Gastrocnemius medialis (tissue), 4 donors: Measurements from ENCODE around the gene YIF1A.

Experiments used
- POLR2A ChIP-seq, 2 donors: fragments of 450-650 bp; IDR thresholded peaks; one replicate each; pipeline ENCODE4 v1.6.1; 2017; ENCODE audit warnings: antibody characterized with exemption in 2 of 2, mild to moderate bottlenecking in 2 of 2, moderate library complexity in 2 of 2
- TF ChIP-seq, protein P1 (sequence below), 5 experiments: fragments of 450-650 bp in 3 of 5; fragments of 200-600 bp in 2 of 5; sonication (generic) in 2 of 5; IDR thresholded peaks in 4 of 5; conservative IDR thresholded peaks in 1 of 5; 1 replicate in 4 of 5; 2 replicates in 1 of 5; pipeline ENCODE4 v1.5.1; 2016 to 2019; ENCODE audit warnings: antibody characterized with exemption in 5 of 5, mild to moderate bottlenecking in 3 of 5, moderate library complexity in 3 of 5

DNA sequence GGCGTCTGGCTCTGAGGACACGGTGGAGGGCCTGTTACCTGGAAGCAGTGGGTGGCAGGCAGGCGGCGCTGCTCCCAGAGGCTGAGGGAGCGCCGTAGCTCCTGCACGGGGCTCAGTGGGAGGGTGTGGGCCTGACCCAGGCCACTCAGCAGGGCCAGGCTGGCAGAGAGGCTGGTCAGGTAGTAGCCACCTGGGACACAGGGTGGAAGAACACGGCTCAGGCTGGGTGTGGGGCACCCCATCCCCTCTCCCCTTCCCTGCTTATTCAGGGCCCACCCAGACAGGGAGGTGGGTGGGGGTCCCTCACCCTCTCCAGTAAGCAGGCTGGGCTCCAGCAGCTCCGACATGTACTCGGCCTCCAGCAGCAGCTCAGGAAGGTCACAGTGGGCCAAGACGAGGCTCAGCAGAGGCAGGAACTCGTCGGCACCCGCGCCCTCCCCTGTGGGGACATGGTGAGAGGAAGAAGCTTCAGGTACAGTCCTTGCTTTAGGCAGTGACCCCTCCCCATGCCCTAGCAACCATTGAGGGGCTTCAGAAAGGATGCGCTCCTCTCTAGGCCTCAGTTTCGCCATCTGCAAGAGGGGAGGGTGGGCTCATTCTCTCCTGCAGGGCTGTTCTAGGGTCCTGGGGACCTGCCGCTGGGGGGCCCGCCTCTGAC is 44.4 kb upstream of the YIF1A start:
- TF ChIP-seq, protein P1, sequence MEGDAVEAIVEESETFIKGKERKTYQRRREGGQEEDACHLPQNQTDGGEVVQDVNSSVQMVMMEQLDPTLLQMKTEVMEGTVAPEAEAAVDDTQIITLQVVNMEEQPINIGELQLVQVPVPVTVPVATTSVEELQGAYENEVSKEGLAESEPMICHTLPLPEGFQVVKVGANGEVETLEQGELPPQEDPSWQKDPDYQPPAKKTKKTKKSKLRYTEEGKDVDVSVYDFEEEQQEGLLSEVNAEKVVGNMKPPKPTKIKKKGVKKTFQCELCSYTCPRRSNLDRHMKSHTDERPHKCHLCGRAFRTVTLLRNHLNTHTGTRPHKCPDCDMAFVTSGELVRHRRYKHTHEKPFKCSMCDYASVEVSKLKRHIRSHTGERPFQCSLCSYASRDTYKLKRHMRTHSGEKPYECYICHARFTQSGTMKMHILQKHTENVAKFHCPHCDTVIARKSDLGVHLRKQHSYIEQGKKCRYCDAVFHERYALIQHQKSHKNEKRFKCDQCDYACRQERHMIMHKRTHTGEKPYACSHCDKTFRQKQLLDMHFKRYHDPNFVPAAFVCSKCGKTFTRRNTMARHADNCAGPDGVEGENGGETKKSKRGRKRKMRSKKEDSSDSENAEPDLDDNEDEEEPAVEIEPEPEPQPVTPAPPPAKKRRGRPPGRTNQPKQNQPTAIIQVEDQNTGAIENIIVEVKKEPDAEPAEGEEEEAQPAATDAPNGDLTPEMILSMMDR (IDR thresholded peaks at IDR 0.05 in 4 of 5, conservative IDR thresholded peaks at IDR 0.05 in 1 of 5): no peak
- no peak for TF ChIP-seq POLR2A (IDR thresholded peaks at IDR 0.05)
